HCT116 (cell line): Measurements from ENCODE around the gene CADPS. TPM values are rescaled to one million over a fixed set of nuclear protein-coding genes. Genes with fewer than 3 reads are reported as not detected.

Source experiments
- ATAC-seq: fragments of 200-7000 bp; cut with Tn5 transposase; 2 replicates; pipeline ENCODE4 v1.9.1; 2020; ENCODE audit warnings: mild to moderate bottlenecking, moderate library complexity
- BruUV-seq: library from RNA; stranded (reverse); fragments of 400-500 nt; replicated peaks from 2 replicates; lab custom pipeline; 2021; lab: Mats Ljungman, UMichigan
- CTCF ChIA-PET: fragments of 300-600 bp; sonication (Branson Sonifier 250); formaldehyde crosslinking; loops from one replicate; lab custom pipeline; 2021; ENCODE audit warnings: antibody characterized with exemption; lab: Charles Lee
- POLR2A ChIA-PET: fragments of 300-600, 350-600 bp; sonication (Branson Sonifier 250); formaldehyde crosslinking; loops from one replicate; lab custom pipeline; 2021; ENCODE audit warnings: antibody characterized with exemption; lab: Charles Lee
- RAD21 ChIA-PET, 2 experiments: fragments of 300-600 bp; sonication (Branson Sonifier 250); formaldehyde crosslinking; loops; one replicate each; lab custom pipeline; 2023; ENCODE audit warnings: low total read pairs in 2 of 2; ENCODE audit not compliant: uncharacterized antibody in 2 of 2, unreplicated experiment in 2 of 2, low non-redundant PET in 1 of 2; lab: Charles Lee
- DNase-seq: peaks from one replicate; pipeline ENCODE4 v3.0.0-alpha.2; 2010; ENCODE audit warnings: low read depth, low spot score
- H2AFZ ChIP-seq: fragments of 200-600 bp; shearing (Covaris generic), sonication (generic); 2 replicates; pipeline ENCODE4 v1.6.1; 2017; ENCODE audit warnings: low read depth, mixed run types, mixed read lengths, antibody characterized with exemption, low read length; ENCODE audit not compliant: poor library complexity, severe bottlenecking
- H3K27ac ChIP-seq: 2 replicates; pipeline ENCODE4 v1.5.1; 2012; ENCODE audit warnings: low read depth, low read length
- H3K27me3 ChIP-seq: fragments of 200-600 bp; sonication (generic); 2 replicates; pipeline ENCODE4 v1.6.1; 2016; ENCODE audit warnings: mixed run types, low read length, mixed read lengths; ENCODE audit not compliant: insufficient read depth
- H3K36me3 ChIP-seq, 2 experiments: fragments of 200-500 bp in 1 of 2; fragments of 200-600 bp in 1 of 2; sonication (Bioruptor generic) in 1 of 2; sonication (generic) in 1 of 2; 2 replicates each; pipeline versions ENCODE4 v1.5.1 to v1.6.1; 2014 to 2016; ENCODE audit warnings: low read length in 2 of 2, inconsistent platforms in 1 of 2, mixed read lengths in 1 of 2, mixed run types in 1 of 2; ENCODE audit not compliant: insufficient read depth in 2 of 2, control insufficient read depth in 1 of 2
- H3K4me1 ChIP-seq, 2 experiments: fragments of 200-600 bp in 1 of 2; sonication (generic) in 1 of 2; 2 replicates each; pipeline versions ENCODE4 v1.5.1 to v1.6.1; 2012 to 2017; ENCODE audit warnings: low read length in 2 of 2, inconsistent platforms in 1 of 2, mild to moderate bottlenecking in 1 of 2, mixed read lengths in 1 of 2, mixed run types in 1 of 2, moderate library complexity in 1 of 2; ENCODE audit not compliant: insufficient read depth in 2 of 2, control insufficient read depth in 1 of 2
- H3K4me2 ChIP-seq: fragments of 200-600 bp; sonication (generic); 2 replicates; pipeline ENCODE4 v1.6.1; 2017; ENCODE audit warnings: mixed run types, low read length, mixed read lengths
- H3K4me3 ChIP-seq, 2 experiments: fragments of 200-600 bp in 1 of 2; sonication (generic) in 1 of 2; replicated peaks in 1 of 2; 2 replicates each; pipeline ENCODE4 v1.5.1; 2011 to 2016; ENCODE audit warnings: low read length in 2 of 2, control low read depth in 1 of 2, low read depth in 1 of 2, mild to moderate bottlenecking in 1 of 2, mixed read lengths in 1 of 2, mixed run types in 1 of 2
- H3K79me2 ChIP-seq: fragments of 200-600 bp; sonication (generic); 2 replicates; pipeline ENCODE4 v1.6.1; 2017; ENCODE audit warnings: mild to moderate bottlenecking, mixed run types, low read length, moderate library complexity, mixed read lengths; ENCODE audit not compliant: insufficient read depth
- H3K9ac ChIP-seq: fragments of 200-600 bp; sonication (generic); 2 replicates; pipeline ENCODE4 v1.6.1; 2016; ENCODE audit warnings: low read length, mixed read lengths
- H3K9me2 ChIP-seq: fragments of 200-600 bp; sonication (generic), shearing (Covaris generic); 2 replicates; pipeline ENCODE4 v1.6.1; 2017; ENCODE audit warnings: mixed run types, mild to moderate bottlenecking, moderate library complexity; ENCODE audit not compliant: insufficient read depth
- H3K9me3 ChIP-seq, 2 experiments: fragments of 200-500 bp in 1 of 2; fragments of 200-600 bp in 1 of 2; sonication (Bioruptor generic) in 1 of 2; sonication (generic) in 1 of 2; 2 replicates each; pipeline ENCODE4 v1.6.1; 2014 to 2017; ENCODE audit warnings: low read length in 2 of 2, mixed read lengths in 2 of 2, inconsistent platforms in 1 of 2, low read depth in 1 of 2, mild to moderate bottlenecking in 1 of 2, mixed run types in 1 of 2, moderate library complexity in 1 of 2; ENCODE audit not compliant: control insufficient read depth in 1 of 2, insufficient read depth in 1 of 2
- H4K20me1 ChIP-seq: fragments of 200-600 bp; sonication (generic), shearing (Covaris generic); 2 replicates; pipeline ENCODE4 v1.6.1; 2017; ENCODE audit warnings: mixed run types, mild to moderate bottlenecking, moderate library complexity; ENCODE audit not compliant: insufficient read depth
- CEBPB ChIP-seq: IDR thresholded peaks from 2 replicates; pipeline ENCODE4 v1.6.1; 2012; ENCODE audit warnings: low read depth
- ELF1 ChIP-seq: IDR thresholded peaks from 2 replicates; pipeline ENCODE4 v1.6.1; 2012; ENCODE audit warnings: low read depth, borderline replicate concordance
- EZH2 ChIP-seq: fragments of 200-600 bp; sonication (generic); IDR thresholded peaks from 2 replicates; pipeline ENCODE4 v1.6.1; 2017; ENCODE audit warnings: antibody characterized with exemption, mixed run types
- EZH2phosphoT487 ChIP-seq: fragments of 200-600 bp; IDR thresholded peaks from 2 replicates; pipeline ENCODE4 v1.6.1; 2018; ENCODE audit warnings: antibody characterized with exemption, borderline replicate concordance
- RAD21 ChIP-seq: IDR thresholded peaks from 2 replicates; pipeline ENCODE4 v1.6.1; 2012; ENCODE audit warnings: low read depth, mild to moderate bottlenecking
- SP1 ChIP-seq: IDR thresholded peaks from 2 replicates; pipeline ENCODE4 v1.6.1; 2012; ENCODE audit warnings: low read depth
- SRF ChIP-seq: IDR thresholded peaks from 2 replicates; pipeline ENCODE4 v1.6.1; 2012; ENCODE audit warnings: low read depth
- YY1 ChIP-seq: IDR thresholded peaks from 2 replicates; pipeline ENCODE4 v1.6.1; 2011; ENCODE audit warnings: low read length, low read depth, moderate library complexity, mild to moderate bottlenecking; ENCODE audit not compliant: insufficient replicate concordance; ENCODE audit errors: extremely low read depth
- intact Hi-C: fragments of 100-400 bp; cut with micrococcal nuclease; formaldehyde crosslinking; loops from 2 replicates; pipeline ENCODE4 v1.10.0; 2022
- total RNA-seq: library from RNA; stranded (reverse); gene quantifications from one replicate; pipeline ENCODE4 v1.2.1, GENCODE V29; 2021; ENCODE audit not compliant: unreplicated experiment
- TF ChIP-seq, protein P1 (sequence below), 3 experiments: fragments of 200-600 bp in 1 of 3; sonication (generic) in 1 of 3; IDR thresholded peaks in 2 of 3; conservative IDR thresholded peaks in 1 of 3; 2 replicates each; pipeline ENCODE4 v1.5.1; 2012 to 2017; ENCODE audit warnings: low read depth in 2 of 3, low read length in 2 of 3, antibody characterized with exemption in 1 of 3, borderline replicate concordance in 1 of 3, control low read depth in 1 of 3, mild to moderate bottlenecking in 1 of 3, mixed read lengths in 1 of 3, mixed run types in 1 of 3, moderate library complexity in 1 of 3; ENCODE audit not compliant: insufficient read depth in 1 of 3
- TF ChIP-seq, protein P2 (sequence below): IDR thresholded peaks from 2 replicates; pipeline ENCODE4 v1.6.1; 2012
- TF ChIP-seq, protein P3 (sequence below): IDR thresholded peaks from 2 replicates; pipeline ENCODE4 v1.6.1; 2012; ENCODE audit warnings: low read depth

CADPS gene
- total RNA-seq, 1 experiment from 2014 or later = not detected

DNA sequence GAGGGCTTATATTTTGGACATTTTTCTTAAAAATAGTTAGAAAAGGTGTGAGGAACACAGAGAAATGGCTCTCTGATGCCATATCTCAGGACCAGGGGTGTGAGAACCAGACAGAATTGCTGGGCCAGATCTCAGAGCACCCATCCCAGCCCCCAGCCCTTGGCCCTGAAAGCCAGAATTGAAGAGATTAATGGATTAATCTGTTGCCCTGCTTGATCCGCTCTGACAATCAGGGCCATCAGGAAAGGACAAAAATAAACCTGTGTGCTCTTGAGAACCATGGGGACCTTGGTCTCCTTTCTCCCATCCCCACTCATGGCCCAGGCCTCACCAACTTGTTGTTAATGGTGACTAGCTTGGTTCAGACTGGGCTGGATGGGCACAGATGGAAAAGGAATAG, 113.5 kb downstream of the CADPS start (continued):
- TF ChIP-seq, protein P1, sequence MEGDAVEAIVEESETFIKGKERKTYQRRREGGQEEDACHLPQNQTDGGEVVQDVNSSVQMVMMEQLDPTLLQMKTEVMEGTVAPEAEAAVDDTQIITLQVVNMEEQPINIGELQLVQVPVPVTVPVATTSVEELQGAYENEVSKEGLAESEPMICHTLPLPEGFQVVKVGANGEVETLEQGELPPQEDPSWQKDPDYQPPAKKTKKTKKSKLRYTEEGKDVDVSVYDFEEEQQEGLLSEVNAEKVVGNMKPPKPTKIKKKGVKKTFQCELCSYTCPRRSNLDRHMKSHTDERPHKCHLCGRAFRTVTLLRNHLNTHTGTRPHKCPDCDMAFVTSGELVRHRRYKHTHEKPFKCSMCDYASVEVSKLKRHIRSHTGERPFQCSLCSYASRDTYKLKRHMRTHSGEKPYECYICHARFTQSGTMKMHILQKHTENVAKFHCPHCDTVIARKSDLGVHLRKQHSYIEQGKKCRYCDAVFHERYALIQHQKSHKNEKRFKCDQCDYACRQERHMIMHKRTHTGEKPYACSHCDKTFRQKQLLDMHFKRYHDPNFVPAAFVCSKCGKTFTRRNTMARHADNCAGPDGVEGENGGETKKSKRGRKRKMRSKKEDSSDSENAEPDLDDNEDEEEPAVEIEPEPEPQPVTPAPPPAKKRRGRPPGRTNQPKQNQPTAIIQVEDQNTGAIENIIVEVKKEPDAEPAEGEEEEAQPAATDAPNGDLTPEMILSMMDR (IDR thresholded peaks at IDR 0.05 in 2 of 3, conservative IDR thresholded peaks at IDR 0.05 in 1 of 3; ENCODE audit: borderline replicate concordance in 1 of 3, insufficient read depth in 1 of 3, low read depth in 2 of 3, low read length in 2 of 3) = no peak
- TF ChIP-seq, protein P2, sequence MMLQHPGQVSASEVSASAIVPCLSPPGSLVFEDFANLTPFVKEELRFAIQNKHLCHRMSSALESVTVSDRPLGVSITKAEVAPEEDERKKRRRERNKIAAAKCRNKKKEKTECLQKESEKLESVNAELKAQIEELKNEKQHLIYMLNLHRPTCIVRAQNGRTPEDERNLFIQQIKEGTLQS = no peak
- TF ChIP-seq SP1 (no peak), RAD21 (no peak), YY1 (no peak)
- TF ChIP-seq, protein P3, sequence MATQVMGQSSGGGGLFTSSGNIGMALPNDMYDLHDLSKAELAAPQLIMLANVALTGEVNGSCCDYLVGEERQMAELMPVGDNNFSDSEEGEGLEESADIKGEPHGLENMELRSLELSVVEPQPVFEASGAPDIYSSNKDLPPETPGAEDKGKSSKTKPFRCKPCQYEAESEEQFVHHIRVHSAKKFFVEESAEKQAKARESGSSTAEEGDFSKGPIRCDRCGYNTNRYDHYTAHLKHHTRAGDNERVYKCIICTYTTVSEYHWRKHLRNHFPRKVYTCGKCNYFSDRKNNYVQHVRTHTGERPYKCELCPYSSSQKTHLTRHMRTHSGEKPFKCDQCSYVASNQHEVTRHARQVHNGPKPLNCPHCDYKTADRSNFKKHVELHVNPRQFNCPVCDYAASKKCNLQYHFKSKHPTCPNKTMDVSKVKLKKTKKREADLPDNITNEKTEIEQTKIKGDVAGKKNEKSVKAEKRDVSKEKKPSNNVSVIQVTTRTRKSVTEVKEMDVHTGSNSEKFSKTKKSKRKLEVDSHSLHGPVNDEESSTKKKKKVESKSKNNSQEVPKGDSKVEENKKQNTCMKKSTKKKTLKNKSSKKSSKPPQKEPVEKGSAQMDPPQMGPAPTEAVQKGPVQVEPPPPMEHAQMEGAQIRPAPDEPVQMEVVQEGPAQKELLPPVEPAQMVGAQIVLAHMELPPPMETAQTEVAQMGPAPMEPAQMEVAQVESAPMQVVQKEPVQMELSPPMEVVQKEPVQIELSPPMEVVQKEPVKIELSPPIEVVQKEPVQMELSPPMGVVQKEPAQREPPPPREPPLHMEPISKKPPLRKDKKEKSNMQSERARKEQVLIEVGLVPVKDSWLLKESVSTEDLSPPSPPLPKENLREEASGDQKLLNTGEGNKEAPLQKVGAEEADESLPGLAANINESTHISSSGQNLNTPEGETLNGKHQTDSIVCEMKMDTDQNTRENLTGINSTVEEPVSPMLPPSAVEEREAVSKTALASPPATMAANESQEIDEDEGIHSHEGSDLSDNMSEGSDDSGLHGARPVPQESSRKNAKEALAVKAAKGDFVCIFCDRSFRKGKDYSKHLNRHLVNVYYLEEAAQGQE = no peak
- TF ChIP-seq, all 23 proteins: peak for 0

DNA sequence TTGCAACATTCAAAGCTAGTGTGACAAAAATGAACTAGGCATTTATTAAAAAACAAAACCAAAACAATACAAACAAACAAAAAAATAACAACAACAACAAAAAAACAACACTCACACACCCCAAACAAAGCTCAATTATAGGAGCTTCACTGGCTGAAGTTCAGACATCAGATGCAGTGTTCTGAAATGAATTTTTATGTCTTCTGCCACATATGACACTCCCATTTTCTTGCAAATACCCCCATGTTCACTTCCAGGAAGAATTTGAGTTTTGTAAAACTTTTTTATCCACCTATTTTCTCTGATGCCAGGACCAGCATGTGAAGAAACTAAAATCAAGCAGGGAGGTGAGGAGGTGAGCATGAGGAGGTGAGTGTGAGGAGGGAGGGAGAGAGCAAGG, 113.9 kb downstream of the CADPS start:
- no peak overlapping the region for H3K4me3 ChIP-seq
- H3K27me3 ChIP-seq = no peaks in the 10 kb centered on the region
- no TSS peak for BruUV-seq
- intact Hi-C loops = no loop called here
- no peaks in the 10 kb centered on the region for H4K20me1 ChIP-seq
- H3K79me2 ChIP-seq = no peaks in the 10 kb centered on the region
- no peak overlapping the region for H2AFZ ChIP-seq
- H3K36me3 ChIP-seq = no peaks in the 10 kb centered on the region
- no peaks in the 10 kb centered on the region for H3K4me1 ChIP-seq
- H3K9me3 ChIP-seq = no peaks in the 10 kb centered on the region
- H3K4me2 ChIP-seq = no peak overlapping the region
- ATAC-seq = no peak
- H3K9ac ChIP-seq = no peak overlapping the region
- H3K27ac ChIP-seq = no peak overlapping the region
- CTCF ChIA-PET = no interaction called here
- POLR2A ChIA-PET = no interaction called here
- RAD21 ChIA-PET = no interaction called here
- TF ChIP-seq CEBPB (no peak), ELF1 (no peak), SRF (no peak), EZH2phosphoT487 (no peak), EZH2 (no peak)
- TF ChIP-seq, protein P2 = no peak
- DNase-seq = no peak
- H3K9me2 ChIP-seq = no peaks in the 10 kb centered on the region
